ENCODE results near the gene VPS8.
A peak's percentile ranks its signal among the peaks of the same experiment; 100 is the strongest.
"Not testable (repeated sequence)": the region's sequence is repeated elsewhere in the genome, so short reads cannot be mapped to it uniquely, and the experiment has no call there.

The VPS8 gene

GRCh38 chr3:184874709-184875644 is 63.0 kb downstream of the VPS8 start:
- peak; percentile 31 for DNase-seq

GRCh38 chr3:184880276-184881019 is 68.5 kb downstream of the VPS8 start:
- DNase-seq, result no peak

GRCh38 chr3:184884359-184885017 is 72.5 kb downstream of the VPS8 start:
- DNase-seq, result no peak

GRCh38 chr3:184885112-184885511 is 73.1 kb downstream of the VPS8 start:
- no peak for DNase-seq

- no peak for DNase-seq
Measured at GRCh38 chr3:184887574-184887973, 75.6 kb downstream of the VPS8 start.

GRCh38 chr3:184889312-184889904 is 77.4 kb downstream of the VPS8 start:
- no peak for DNase-seq

- no peak for DNase-seq
Measured at GRCh38 chr3:184894051-184894450, 82.1 kb downstream of the VPS8 start.

GRCh38 chr3:184895350-184895749 is 83.4 kb downstream of the VPS8 start:
- DNase-seq, result no peak

GRCh38 chr3:184896336-184896735 is 84.4 kb downstream of the VPS8 start:
- DNase-seq, result no peak

- no peak for DNase-seq
Measured at GRCh38 chr3:184899953-184900595, 88.1 kb downstream of the VPS8 start.

- DNase-seq, result not testable (repeated sequence)
Measured at GRCh38 chr3:184907031-184907430, 95.1 kb downstream of the VPS8 start.

- DNase-seq, result peak; percentile 21
Measured at GRCh38 chr3:184907681-184908649, 96.0 kb downstream of the VPS8 start.

GRCh38 chr3:184908859-184909258 is 96.9 kb downstream of the VPS8 start:
- DNase-seq, result no peak

- no peak for DNase-seq
Measured at GRCh38 chr3:184910664-184911063, 98.7 kb downstream of the VPS8 start.

- DNase-seq, result no peak
Measured at GRCh38 chr3:184911570-184911969, 99.6 kb downstream of the VPS8 start.

- no peak for DNase-seq
Measured at GRCh38 chr3:184912163-184912562, 100.2 kb downstream of the VPS8 start.

GRCh38 chr3:184914628-184915027 is 102.7 kb downstream of the VPS8 start:
- no peak for DNase-seq

GRCh38 chr3:184918750-184919149 is 106.8 kb downstream of the VPS8 start:
- no peak for DNase-seq

- no peak for DNase-seq
Measured at GRCh38 chr3:184919651-184920050, 107.7 kb downstream of the VPS8 start.

GRCh38 chr3:184924547-184924946 is 112.6 kb downstream of the VPS8 start:
- DNase-seq, result no peak

GRCh38 chr3:184927796-184928315 is 115.9 kb downstream of the VPS8 start:
- DNase-seq, result no peak
